HG03457 (cell line): Measurements from ENCODE around the gene OR52E1.

ENCODE experiments used
- ATAC-seq: cut with Tn5 transposase; IDR thresholded peaks from one replicate; pipeline ENCODE4 v1.9.1; 2021; ENCODE audit warnings: moderate number of reproducible peaks; ENCODE audit not compliant: unreplicated experiment

The OR52E1 gene

GRCh38 chr11:5115339-5115738 lies 46.0 kb downstream of the OR52E1 start:
- no peak for ATAC-seq

GRCh38 chr11:5117588-5117987 lies 48.2 kb downstream of the OR52E1 start:
- no peak for ATAC-seq

- no peak for ATAC-seq
These were observed 49.5 kb downstream of the OR52E1 start for GRCh38 chr11:5118893-5119292.
